ENCODE measurements around the gene JPH2.

JPH2 gene

DNA sequence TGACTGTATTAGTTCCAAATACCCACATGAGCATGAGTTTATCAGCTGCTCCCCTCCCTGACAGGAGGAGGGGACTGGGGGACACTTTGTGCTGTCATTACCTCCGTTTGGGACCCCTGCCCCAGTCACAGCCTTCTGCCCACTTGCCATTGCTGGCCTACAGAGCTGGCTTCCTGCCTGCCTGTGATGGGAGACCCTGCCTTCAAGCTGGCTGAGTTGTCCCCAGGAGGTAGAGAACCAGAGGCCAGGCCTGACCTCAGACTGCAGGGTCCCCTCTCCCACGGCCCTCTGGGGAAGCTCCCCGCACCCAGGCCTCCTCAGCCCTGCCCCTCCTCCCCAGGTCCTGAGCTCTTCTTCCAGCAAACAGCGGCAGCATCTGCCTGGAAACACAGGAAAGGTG, 105.5 kb downstream of the JPH2 start:
- H3F3A ChIP-seq (ENCODE audit: insufficient read depth, low read length), result 0 out of 2 replicates have a peak, but pooled peaks cover 6% of the 10 kb centered on the region
- no peaks in the 10 kb centered on the region for H3K36me3 ChIP-seq (replicated peaks; ENCODE audit: insufficient read depth, low read length)
- H3K4me1 ChIP-seq (ENCODE audit: low read length), result peaks cover 21% of the 10 kb centered on the region
- no peak overlapping the region; the same call in 1 of the 2 replicates for H3K9ac ChIP-seq (ENCODE audit: low read length)
- H3K9me3 ChIP-seq (replicated peaks; ENCODE audit: insufficient read depth, low read length), result no peaks in the 10 kb centered on the region
- no peaks in the 10 kb centered on the region for H3K9me2 ChIP-seq (replicated peaks; ENCODE audit: insufficient read depth, low read length)
- no peak overlapping the region for H3K4me2 ChIP-seq (ENCODE audit: low read depth, low read length)
- H3K27ac ChIP-seq (ENCODE audit: low read length), result no peak overlapping the region
- no peaks in the 10 kb centered on the region for H3K27me3 ChIP-seq (replicated peaks; ENCODE audit: insufficient read depth, low read length)
- DNase-seq, result no peak
- H3K4me3 ChIP-seq (ENCODE audit: low read length), result no peak overlapping the region
- H3K79me2 ChIP-seq (ENCODE audit: low read length), result no peaks in the 10 kb centered on the region
- H4K20me1 ChIP-seq (ENCODE audit: insufficient read depth, low read length), result no peaks in the 10 kb centered on the region
- TF ChIP-seq CTCF (IDR thresholded peaks at IDR 0.05; ENCODE audit: low read length) (no peak), EZH2phosphoT487 (IDR thresholded peaks at IDR 0.05; ENCODE audit: low read length) (no peak), EZH2 (optimal IDR thresholded peaks at IDR 0.05; ENCODE audit: low read depth, low read length) (no peak)
- H2AFZ ChIP-seq (ENCODE audit: low read length), result no peak overlapping the region

- H3K27me3 ChIP-seq (replicated peaks; ENCODE audit: insufficient read depth, low read length), result no peaks in the 10 kb centered on the region
- no peaks in the 10 kb centered on the region for H3K36me3 ChIP-seq (replicated peaks; ENCODE audit: insufficient read depth, low read length)
Measured at GRCh38 chr20:44080646-44081267, 106.2 kb downstream of the JPH2 start.

DNA sequence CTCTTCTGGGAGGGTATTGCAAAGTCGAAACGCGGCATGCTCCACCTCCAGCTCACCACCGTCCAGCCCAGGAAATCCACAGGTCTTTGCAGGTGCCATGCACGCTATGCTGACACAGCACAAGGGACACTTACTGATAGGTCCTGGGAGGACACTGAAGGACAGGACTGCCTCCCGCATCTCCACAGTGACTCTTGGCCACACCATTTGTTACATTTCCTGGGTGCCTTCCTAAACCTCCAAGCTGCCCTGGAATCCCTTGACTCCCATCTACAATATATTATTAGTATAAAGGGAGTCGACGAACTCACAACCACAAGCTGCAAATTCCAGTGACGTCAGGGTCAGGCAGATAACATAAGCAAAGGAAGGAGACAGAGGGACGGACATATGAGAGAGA, 106.9 kb downstream of the JPH2 start:
- Histone ChIP-seq H3K4me2 (ENCODE audit: low read depth, low read length) (peak overlapping the region; percentile 42), H2AFZ (ENCODE audit: low read length) (no peak overlapping the region), H3K9me3 (replicated peaks; ENCODE audit: insufficient read depth, low read length) (no peaks in the 10 kb centered on the region), H3K79me2 (ENCODE audit: low read length) (no peaks in the 10 kb centered on the region), H3K4me1 (ENCODE audit: low read length) (peaks cover 21% of the 10 kb centered on the region), H3K36me3 (replicated peaks; ENCODE audit: insufficient read depth, low read length) (no peaks in the 10 kb centered on the region), H3K27ac (ENCODE audit: low read length) (peak overlapping the region; percentile 88), H3K9ac (ENCODE audit: low read length) (peak overlapping the region; percentile 63), H4K20me1 (ENCODE audit: insufficient read depth, low read length) (no peaks in the 10 kb centered on the region), H3K27me3 (replicated peaks; ENCODE audit: insufficient read depth, low read length) (no peaks in the 10 kb centered on the region), H3K4me3 (ENCODE audit: low read length) (peak overlapping the region; percentile 11; the same call in 1 of the 2 replicates), H3K9me2 (replicated peaks; ENCODE audit: insufficient read depth, low read length) (no peaks in the 10 kb centered on the region), H3F3A (ENCODE audit: insufficient read depth, low read length) (0 out of 2 replicates have a peak, but pooled peaks cover 6% of the 10 kb centered on the region)
- peak; percentile 74 for DNase-seq
- TF ChIP-seq EZH2phosphoT487 (IDR thresholded peaks at IDR 0.05; ENCODE audit: low read length) (no peak), CTCF (IDR thresholded peaks at IDR 0.05; ENCODE audit: low read length) (no peak), EZH2 (optimal IDR thresholded peaks at IDR 0.05; ENCODE audit: low read depth, low read length) (no peak)

More at GRCh38 chr20:44080646-44081267, 106.2 kb downstream of the JPH2 start:
- Histone ChIP-seq H2AFZ (ENCODE audit: low read length) (no peak overlapping the region), H3K9me2 (replicated peaks; ENCODE audit: insufficient read depth, low read length) (no peaks in the 10 kb centered on the region), H3K9me3 (replicated peaks; ENCODE audit: insufficient read depth, low read length) (no peaks in the 10 kb centered on the region), H3K4me2 (ENCODE audit: low read depth, low read length) (peak overlapping the region; percentile 42), H3K4me3 (ENCODE audit: low read length) (peak overlapping the region; percentile 11; the same call in 1 of the 2 replicates), H3K4me1 (ENCODE audit: low read length) (peaks cover 21% of the 10 kb centered on the region), H3K27ac (ENCODE audit: low read length) (peak overlapping the region; percentile 88), H4K20me1 (ENCODE audit: insufficient read depth, low read length) (no peaks in the 10 kb centered on the region), H3F3A (ENCODE audit: insufficient read depth, low read length) (0 out of 2 replicates have a peak, but pooled peaks cover 6% of the 10 kb centered on the region), H3K79me2 (ENCODE audit: low read length) (no peaks in the 10 kb centered on the region), H3K9ac (ENCODE audit: low read length) (peak overlapping the region; percentile 63)
- TF ChIP-seq EZH2phosphoT487 (IDR thresholded peaks at IDR 0.05; ENCODE audit: low read length), result no peak
- TF ChIP-seq EZH2 (optimal IDR thresholded peaks at IDR 0.05; ENCODE audit: low read depth, low read length), result no peak
- peak; percentile 99 for TF ChIP-seq CTCF (IDR thresholded peaks at IDR 0.05; ENCODE audit: low read length)
- DNase-seq, result peak; percentile 91
